Neural cell (in vitro differentiated cells): ENCODE measurements around the gene ADCY5. TPM values are rescaled to one million over a fixed set of nuclear protein-coding genes. Genes with fewer than 3 reads are reported as not detected.

Experiments
- H2AFZ ChIP-seq: fragments of 200-600, 300-800 bp; sonication (generic), shearing (Covaris generic); 2 replicates; pipeline ENCODE4 v1.6.0; 2014; ENCODE audit warnings: low read depth, mild to moderate bottlenecking, antibody characterized with exemption, low read length, moderate library complexity
- H3F3A ChIP-seq: fragments of 200-600 bp; shearing (Covaris generic); 2 replicates; pipeline ENCODE4 v1.6.1; 2016; ENCODE audit warnings: mild to moderate bottlenecking, moderate library complexity, mixed read lengths, antibody characterized with exemption, low read length; ENCODE audit not compliant: insufficient read depth, poor library complexity, severe bottlenecking
- H3K27ac ChIP-seq: fragments of 200-600, 300-800 bp; sonication (generic), shearing (Covaris generic); 2 replicates; pipeline ENCODE4 v1.5.1; 2014; ENCODE audit warnings: mild to moderate bottlenecking, low read length, moderate library complexity
- H3K27me3 ChIP-seq: fragments of 300-800, 200-600 bp; sonication (generic), shearing (Covaris generic); 2 replicates; pipeline ENCODE4 v1.6.0; 2014; ENCODE audit warnings: mild to moderate bottlenecking, low read depth, low read length, moderate library complexity; ENCODE audit not compliant: insufficient read depth
- H3K36me3 ChIP-seq: fragments of 300-800, 200-600 bp; sonication (generic), shearing (Covaris generic); 2 replicates; pipeline ENCODE4 v1.5.1; 2014; ENCODE audit warnings: mild to moderate bottlenecking, antibody characterized with exemption, low read length, moderate library complexity; ENCODE audit not compliant: insufficient read depth
- H3K4me2 ChIP-seq: fragments of 300-800, 200-600 bp; sonication (generic), shearing (Covaris generic); 2 replicates; pipeline ENCODE4 v1.6.0; 2014; ENCODE audit warnings: mild to moderate bottlenecking, low read length
- H3K4me3 ChIP-seq: fragments of 300-800, 200-600 bp; sonication (generic), shearing (Covaris generic); 2 replicates; pipeline ENCODE4 v1.5.1; 2014; ENCODE audit warnings: mild to moderate bottlenecking, low read length, moderate library complexity
- H3K79me2 ChIP-seq: fragments of 200-600 bp; shearing (Covaris generic); replicated peaks from 2 replicates; pipeline ENCODE4 v1.6.0; 2014; ENCODE audit warnings: mild to moderate bottlenecking, low read length, moderate library complexity; ENCODE audit not compliant: insufficient read depth
- H3K9ac ChIP-seq: fragments of 300-800, 200-600 bp; sonication (generic), shearing (Covaris generic); 2 replicates; pipeline ENCODE4 v1.6.1; 2016; ENCODE audit warnings: mild to moderate bottlenecking, low read length, mixed read lengths
- H3K9me2 ChIP-seq: fragments of 200-600 bp; shearing (Covaris generic); 2 replicates; pipeline ENCODE4 v1.6.1; 2016; ENCODE audit warnings: mild to moderate bottlenecking, low read length, mixed read lengths; ENCODE audit not compliant: insufficient read depth
- H3K9me3 ChIP-seq: fragments of 200-600, 300-800 bp; sonication (generic), shearing (Covaris generic); 2 replicates; pipeline ENCODE4 v1.6.1; 2016; ENCODE audit warnings: mild to moderate bottlenecking, mixed run types, low read length, moderate library complexity, mixed read lengths
- H4K20me1 ChIP-seq: fragments of 200-600 bp; shearing (Covaris generic); 2 replicates; pipeline ENCODE4 v1.6.1; 2016; ENCODE audit warnings: mild to moderate bottlenecking, mixed run types; ENCODE audit not compliant: insufficient read depth
- EP300 ChIP-seq: fragments of 450-650 bp; conservative IDR thresholded peaks from 2 replicates; pipeline ENCODE4 v1.6.1; 2014; ENCODE audit warnings: antibody characterized with exemption, mild to moderate bottlenecking, moderate library complexity; ENCODE audit not compliant: poor library complexity, severe bottlenecking
- EZH2 ChIP-seq: fragments of 200-600, 300-800 bp; shearing (Covaris generic), sonication (generic); IDR thresholded peaks from 2 replicates; pipeline ENCODE4 v1.6.1; 2014; ENCODE audit warnings: antibody characterized with exemption, low read length, borderline replicate concordance, mild to moderate bottlenecking; ENCODE audit not compliant: insufficient read depth, poor library complexity, severe bottlenecking
- MXI1 ChIP-seq: fragments of 450-650 bp; conservative IDR thresholded peaks from 2 replicates; pipeline ENCODE4 v1.6.1; 2014; ENCODE audit warnings: antibody characterized with exemption, mild to moderate bottlenecking; ENCODE audit not compliant: poor library complexity, severe bottlenecking
- POLR2AphosphoS5 ChIP-seq: IDR thresholded peaks from 2 replicates; pipeline ENCODE4 v1.6.1; 2012
- RAD21 ChIP-seq: fragments of 450-650 bp; conservative IDR thresholded peaks from 2 replicates; pipeline ENCODE4 v1.6.1; 2014; ENCODE audit warnings: antibody characterized with exemption, mild to moderate bottlenecking, moderate library complexity
- SMC3 ChIP-seq: fragments of 450-650 bp; conservative IDR thresholded peaks from 2 replicates; pipeline ENCODE4 v1.6.1; 2014; ENCODE audit warnings: antibody characterized with exemption, mild to moderate bottlenecking, moderate library complexity; ENCODE audit not compliant: poor library complexity
- TAF1 ChIP-seq: IDR thresholded peaks from 2 replicates; pipeline ENCODE4 v1.6.1; 2012; ENCODE audit warnings: low read depth
- polyA plus RNA-seq: library from polyadenylated mRNA; depleted of rRNA; stranded (reverse); fragments of >200 nt; gene quantifications from 2 replicates; pipeline ENCODE4 v1.2.3, GENCODE V29; 2014
- TF ChIP-seq, protein P1 (sequence below): fragments of 450-650 bp; IDR thresholded peaks from 2 replicates; pipeline ENCODE4 v1.5.1; 2014; ENCODE audit warnings: antibody characterized with exemption, mild to moderate bottlenecking, moderate library complexity; ENCODE audit not compliant: poor library complexity, severe bottlenecking
- TF ChIP-seq, protein P2 (sequence below): IDR thresholded peaks from 2 replicates; pipeline ENCODE4 v1.6.1; 2012; ENCODE audit warnings: borderline replicate concordance

The ADCY5 gene
- polyA plus RNA-seq, 1 donor from 2014 or later = 7.7 TPM

DNA sequence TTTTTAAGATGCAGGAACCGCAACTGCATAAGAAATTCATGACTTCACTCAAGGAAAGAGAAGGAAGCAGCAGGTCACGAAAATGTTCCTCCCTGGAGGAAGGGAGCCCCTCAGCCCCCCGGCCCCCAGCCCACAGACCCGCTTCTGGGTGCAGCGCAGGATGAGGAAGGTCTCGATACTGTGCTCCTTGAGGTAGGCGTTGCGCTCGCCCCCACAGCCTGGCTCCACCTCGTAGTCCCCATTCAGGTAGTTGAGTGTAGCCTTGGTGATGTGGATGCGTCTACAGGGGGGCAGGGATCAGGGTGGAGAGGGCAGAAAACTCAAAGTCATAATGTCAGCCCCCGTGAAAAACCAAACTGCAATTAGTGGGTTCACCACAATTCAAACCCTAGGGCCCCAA lies 121.4 kb downstream of the ADCY5 start:
- Histone ChIP-seq H3K36me3 (no peaks in the 10 kb centered on the region), H3F3A (no peaks in the 10 kb centered on the region), H3K9ac (no peak overlapping the region), H3K4me3 (no peak overlapping the region), H3K27me3 (no peaks in the 10 kb centered on the region), H3K9me2 (no peaks in the 10 kb centered on the region), H3K9me3 (no peaks in the 10 kb centered on the region), H3K4me2 (no peak overlapping the region), H3K27ac (no peak overlapping the region), H2AFZ (no peak overlapping the region), H3K79me2 (no peaks in the 10 kb centered on the region), H4K20me1 (no peaks in the 10 kb centered on the region)
- TF ChIP-seq POLR2AphosphoS5 (no peak), EP300 (no peak), TAF1 (no peak), RAD21 (no peak), EZH2 (no peak), SMC3 (no peak), MXI1 (no peak)
- TF ChIP-seq, protein P1, sequence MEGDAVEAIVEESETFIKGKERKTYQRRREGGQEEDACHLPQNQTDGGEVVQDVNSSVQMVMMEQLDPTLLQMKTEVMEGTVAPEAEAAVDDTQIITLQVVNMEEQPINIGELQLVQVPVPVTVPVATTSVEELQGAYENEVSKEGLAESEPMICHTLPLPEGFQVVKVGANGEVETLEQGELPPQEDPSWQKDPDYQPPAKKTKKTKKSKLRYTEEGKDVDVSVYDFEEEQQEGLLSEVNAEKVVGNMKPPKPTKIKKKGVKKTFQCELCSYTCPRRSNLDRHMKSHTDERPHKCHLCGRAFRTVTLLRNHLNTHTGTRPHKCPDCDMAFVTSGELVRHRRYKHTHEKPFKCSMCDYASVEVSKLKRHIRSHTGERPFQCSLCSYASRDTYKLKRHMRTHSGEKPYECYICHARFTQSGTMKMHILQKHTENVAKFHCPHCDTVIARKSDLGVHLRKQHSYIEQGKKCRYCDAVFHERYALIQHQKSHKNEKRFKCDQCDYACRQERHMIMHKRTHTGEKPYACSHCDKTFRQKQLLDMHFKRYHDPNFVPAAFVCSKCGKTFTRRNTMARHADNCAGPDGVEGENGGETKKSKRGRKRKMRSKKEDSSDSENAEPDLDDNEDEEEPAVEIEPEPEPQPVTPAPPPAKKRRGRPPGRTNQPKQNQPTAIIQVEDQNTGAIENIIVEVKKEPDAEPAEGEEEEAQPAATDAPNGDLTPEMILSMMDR = no peak
- TF ChIP-seq, protein P2, sequence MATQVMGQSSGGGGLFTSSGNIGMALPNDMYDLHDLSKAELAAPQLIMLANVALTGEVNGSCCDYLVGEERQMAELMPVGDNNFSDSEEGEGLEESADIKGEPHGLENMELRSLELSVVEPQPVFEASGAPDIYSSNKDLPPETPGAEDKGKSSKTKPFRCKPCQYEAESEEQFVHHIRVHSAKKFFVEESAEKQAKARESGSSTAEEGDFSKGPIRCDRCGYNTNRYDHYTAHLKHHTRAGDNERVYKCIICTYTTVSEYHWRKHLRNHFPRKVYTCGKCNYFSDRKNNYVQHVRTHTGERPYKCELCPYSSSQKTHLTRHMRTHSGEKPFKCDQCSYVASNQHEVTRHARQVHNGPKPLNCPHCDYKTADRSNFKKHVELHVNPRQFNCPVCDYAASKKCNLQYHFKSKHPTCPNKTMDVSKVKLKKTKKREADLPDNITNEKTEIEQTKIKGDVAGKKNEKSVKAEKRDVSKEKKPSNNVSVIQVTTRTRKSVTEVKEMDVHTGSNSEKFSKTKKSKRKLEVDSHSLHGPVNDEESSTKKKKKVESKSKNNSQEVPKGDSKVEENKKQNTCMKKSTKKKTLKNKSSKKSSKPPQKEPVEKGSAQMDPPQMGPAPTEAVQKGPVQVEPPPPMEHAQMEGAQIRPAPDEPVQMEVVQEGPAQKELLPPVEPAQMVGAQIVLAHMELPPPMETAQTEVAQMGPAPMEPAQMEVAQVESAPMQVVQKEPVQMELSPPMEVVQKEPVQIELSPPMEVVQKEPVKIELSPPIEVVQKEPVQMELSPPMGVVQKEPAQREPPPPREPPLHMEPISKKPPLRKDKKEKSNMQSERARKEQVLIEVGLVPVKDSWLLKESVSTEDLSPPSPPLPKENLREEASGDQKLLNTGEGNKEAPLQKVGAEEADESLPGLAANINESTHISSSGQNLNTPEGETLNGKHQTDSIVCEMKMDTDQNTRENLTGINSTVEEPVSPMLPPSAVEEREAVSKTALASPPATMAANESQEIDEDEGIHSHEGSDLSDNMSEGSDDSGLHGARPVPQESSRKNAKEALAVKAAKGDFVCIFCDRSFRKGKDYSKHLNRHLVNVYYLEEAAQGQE = no peak

DNA sequence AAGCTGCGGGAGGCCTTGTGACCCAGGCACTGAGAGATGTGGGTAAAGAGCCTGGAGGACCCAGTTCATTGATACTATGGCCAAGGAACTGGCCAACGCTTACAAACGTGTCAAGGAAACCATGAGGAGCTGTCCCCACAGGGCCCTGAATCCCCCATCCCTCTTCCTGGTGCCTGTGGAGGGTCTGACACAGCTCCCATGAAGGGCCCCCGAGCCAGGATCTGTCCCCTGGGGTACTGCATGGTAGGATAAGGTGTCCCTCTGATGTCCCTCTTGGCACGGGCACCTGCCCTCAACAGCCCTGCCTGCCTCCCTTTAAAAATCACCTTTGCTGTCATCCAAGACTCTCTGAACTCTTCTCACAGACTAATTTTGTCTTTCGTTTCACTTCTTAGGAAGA lies 122.4 kb downstream of the ADCY5 start:
- TF ChIP-seq, protein P1 = no peak
- TF ChIP-seq RAD21 = no peak
- no peak for TF ChIP-seq MXI1
- TF ChIP-seq POLR2AphosphoS5 = no peak
- no peak for TF ChIP-seq SMC3
- TF ChIP-seq, protein P2 = no peak
- no peak for TF ChIP-seq EP300
- no peaks in the 10 kb centered on the region for H3K36me3 ChIP-seq
- no peaks in the 10 kb centered on the region for H3K27me3 ChIP-seq
- no peaks in the 10 kb centered on the region for H3F3A ChIP-seq
- H3K9ac ChIP-seq = no peak overlapping the region
- no peaks in the 10 kb centered on the region for H3K9me3 ChIP-seq
- H3K9me2 ChIP-seq = no peaks in the 10 kb centered on the region
- H2AFZ ChIP-seq = no peak overlapping the region
- H3K27ac ChIP-seq = no peak overlapping the region
- no peak overlapping the region for H3K4me3 ChIP-seq
- H4K20me1 ChIP-seq = no peaks in the 10 kb centered on the region
- H3K4me2 ChIP-seq = no peak overlapping the region
- no peaks in the 10 kb centered on the region for H3K79me2 ChIP-seq
